ENCODE data around the gene KCNC3.
"Not testable (repeated sequence)": the region's sequence is repeated elsewhere in the genome, so short reads cannot be mapped to it uniquely, and the experiment has no call there.

GRCh38 chr19:50347089-50347581 lies 18.0 kb upstream of the KCNC3 start:
- not testable (repeated sequence) for TF ChIP-seq CTCF, POLR2A (IDR thresholded peaks at IDR 0.05)
